ENCODE results near the gene GAB4. TPM values are rescaled to one million over a fixed set of nuclear protein-coding genes. Genes with fewer than 3 reads are reported as not detected.

Gene GAB4
- total and polyA plus RNA-seq, 2 of the 8 experiments (the other 6 are each of a cell fraction or from before 2014, with no cell fraction given) = 0.03 to 0.17 TPM

DNA sequence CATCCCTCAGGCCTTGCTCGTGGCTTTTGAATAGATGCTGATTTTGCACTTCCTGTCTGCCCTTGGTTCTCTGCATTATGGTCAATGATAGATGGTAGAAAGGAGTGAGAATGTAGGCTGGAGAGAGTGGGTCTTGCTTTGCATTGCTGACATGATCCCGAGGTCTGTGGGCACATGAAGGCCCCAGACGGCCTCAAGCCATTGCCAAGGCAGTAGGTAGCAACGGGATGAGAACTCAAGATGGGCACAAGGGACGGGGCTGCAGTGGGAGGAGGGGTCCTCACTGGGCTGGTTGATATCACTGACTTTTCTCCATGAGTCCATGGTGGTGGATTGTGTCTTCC lies 54.0 kb downstream of the GAB4 start:
- 0 out of 7 replicates have a peak, but pooled peaks cover 0 to 3% (median 0%) of the 10 kb centered on the region in 4 experiments for H3K27me3 ChIP-seq (replicated peaks in 1 of 4; ENCODE audit: control insufficient read depth in 3 of 4, extremely low read depth in 1 of 4, insufficient read depth in 3 of 4, low read length in 3 of 4)
- H4K91ac ChIP-seq (replicated peaks; ENCODE audit: insufficient read length, low read length) = no peak overlapping the region
- FAIRE-seq (no peak), DNase-seq (ENCODE audit: low read depth in 1 of 2, low spot score in 2 of 2) (no peak)
- H3K9ac ChIP-seq (replicated peaks in 1 of 4; ENCODE audit: extremely low read depth in 1 of 4, low read depth in 3 of 4, low read length in 3 of 4) = no peak overlapping the region
- CTCF ChIA-PET (ENCODE audit: partially characterized antibody) = interaction anchor here (1.0 to 2.1 kb wide), 2 partner anchors 14 to 104 kb away, joined by 3 to 8 read pairs; no protein-coding TSS in a partner anchor
- H3K4me2 ChIP-seq (ENCODE audit: insufficient read depth in 1 of 2, low read depth in 2 of 2, low read length in 2 of 2) = no peak overlapping the region
- H3K79me1 ChIP-seq (ENCODE audit: low read depth, low read length) = no peaks in the 10 kb centered on the region
- no peak overlapping the region for H3K23ac ChIP-seq (ENCODE audit: insufficient read length)
- no peak overlapping the region for H3K4ac ChIP-seq (replicated peaks; ENCODE audit: insufficient read length, low read depth, low read length)
- H2AFZ ChIP-seq (ENCODE audit: low read length) = no peak overlapping the region
- H2AK5ac ChIP-seq (ENCODE audit: low read depth, low read length) = no peak overlapping the region
- no peak overlapping the region for H2BK5ac ChIP-seq (ENCODE audit: low read depth, low read length)
- H3K23me2 ChIP-seq (ENCODE audit: low read depth, low read length) = no peaks in the 10 kb centered on the region
- H3K14ac ChIP-seq (ENCODE audit: insufficient read length) = no peak overlapping the region
- H3K56ac ChIP-seq (replicated peaks; ENCODE audit: insufficient read length, low read depth, low read length) = no peak overlapping the region
- H2BK15ac ChIP-seq (ENCODE audit: low read length) = no peak overlapping the region
- H4K5ac ChIP-seq (ENCODE audit: insufficient read length, low read depth, low read length) = no peak overlapping the region
- no peaks in the 10 kb centered on the region for H3K4me1 ChIP-seq (replicated peaks in 1 of 4; ENCODE audit: control insufficient read depth in 3 of 4, insufficient read depth in 4 of 4, low read length in 3 of 4)
- no peaks in the 10 kb centered on the region for H3K79me2 ChIP-seq (ENCODE audit: control insufficient read depth in 1 of 2, insufficient read depth in 2 of 2, low read length in 2 of 2)
- no peaks in the 10 kb centered on the region for H4K20me1 ChIP-seq (replicated peaks in 1 of 2; ENCODE audit: control insufficient read depth in 1 of 2, insufficient read depth in 2 of 2, low read length in 2 of 2)
- H4K8ac ChIP-seq (ENCODE audit: extremely low read depth, insufficient read depth, low read length) = no peak overlapping the region
- H2BK12ac ChIP-seq (ENCODE audit: low read depth, low read length) = no peak overlapping the region
- no peak overlapping the region for H3K27ac ChIP-seq (ENCODE audit: low read depth, low read length)
- H3K4me3 ChIP-seq (ENCODE audit: extremely low read depth in 1 of 4, insufficient read depth in 2 of 4, low read depth in 3 of 4, low read length in 4 of 4) = no peak overlapping the region
- H2BK20ac ChIP-seq (ENCODE audit: low read length) = no peak overlapping the region
- no peak overlapping the region for H3K18ac ChIP-seq (ENCODE audit: extremely low read depth, low read length)
- H2BK120ac ChIP-seq (replicated peaks; ENCODE audit: low read depth, low read length) = no peak overlapping the region
- 76% methylated on average over 5 of the region's 5 CpGs; no CpG with 5 or more reads in 1 of the 2 experiments for WGBS, 2 experiments (ENCODE audit: extremely low coverage in 1 of 2, insufficient coverage in 1 of 2, insufficient read length in 1 of 2, insufficient replicate concordance in 2 of 2, low coverage in 1 of 2, low lambda C conversion rate in 2 of 2, missing lambda C conversion rate in 1 of 2)
- POLR2A ChIA-PET (ENCODE audit: partially characterized antibody) = no interaction called here
- H3K36me3 ChIP-seq (ENCODE audit: control insufficient read depth in 2 of 4, insufficient read depth in 4 of 4, low read length in 3 of 4) = no peaks in the 10 kb centered on the region
- peaks cover 45 to 65% of the 10 kb centered on the region in 2 experiments for H3K9me3 ChIP-seq (ENCODE audit: insufficient read depth in 2 of 2, low read depth in 1 of 2, low read length in 1 of 2)
- no peak for TF ChIP-seq SP2 (IDR thresholded peaks at IDR 0.05; ENCODE audit: low read length)
- no peak for TF ChIP-seq TCF12 (IDR thresholded peaks at IDR 0.05; ENCODE audit: low read depth, low read length)
- TF ChIP-seq BCL11A (IDR thresholded peaks at IDR 0.05; ENCODE audit: low read depth in 2 of 2, low read length in 2 of 2) = no peak
- TF ChIP-seq SRF (IDR thresholded peaks at IDR 0.05; ENCODE audit: low read depth, low read length) = no peak

All from H1 (cell line).